ENCODE measurements around the gene GDF2. TPM values are rescaled to one million over a fixed set of nuclear protein-coding genes. Genes with fewer than 3 reads are reported as not detected.

GDF2 gene
- polyA plus RNA-seq, 1 experiment, result not detected

DNA sequence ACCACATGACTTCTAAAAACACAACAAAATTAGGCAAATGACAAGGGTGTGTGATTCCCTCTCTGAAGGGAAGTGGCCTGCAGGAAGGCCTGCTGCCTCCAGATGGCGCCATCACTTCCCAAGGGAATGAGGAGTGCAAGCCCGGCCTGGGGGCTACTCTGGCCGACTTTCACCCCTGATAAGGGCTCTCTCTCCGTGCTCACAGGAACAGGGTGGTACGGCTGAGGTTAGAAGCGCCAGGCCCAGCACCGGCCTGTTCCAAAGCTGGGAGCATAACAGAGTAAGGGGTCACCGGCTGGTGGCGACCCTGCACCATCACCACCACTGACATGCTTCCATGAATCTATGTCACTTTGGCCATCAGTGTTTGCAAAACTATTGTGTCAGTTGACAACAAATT is 39.0 kb downstream of the GDF2 start:
- no peak for DNase-seq (ENCODE audit: low read depth)
- H3K27me3 ChIP-seq (ENCODE audit: control insufficient read depth, insufficient read depth, low read length), result peaks cover 3% of the 10 kb centered on the region
- H3K4me3 ChIP-seq (ENCODE audit: low read depth, low read length), result no peak overlapping the region
- no peaks in the 10 kb centered on the region for H3K36me3 ChIP-seq (ENCODE audit: control insufficient read depth, insufficient read depth, low read length)
- TF ChIP-seq, protein P1, sequence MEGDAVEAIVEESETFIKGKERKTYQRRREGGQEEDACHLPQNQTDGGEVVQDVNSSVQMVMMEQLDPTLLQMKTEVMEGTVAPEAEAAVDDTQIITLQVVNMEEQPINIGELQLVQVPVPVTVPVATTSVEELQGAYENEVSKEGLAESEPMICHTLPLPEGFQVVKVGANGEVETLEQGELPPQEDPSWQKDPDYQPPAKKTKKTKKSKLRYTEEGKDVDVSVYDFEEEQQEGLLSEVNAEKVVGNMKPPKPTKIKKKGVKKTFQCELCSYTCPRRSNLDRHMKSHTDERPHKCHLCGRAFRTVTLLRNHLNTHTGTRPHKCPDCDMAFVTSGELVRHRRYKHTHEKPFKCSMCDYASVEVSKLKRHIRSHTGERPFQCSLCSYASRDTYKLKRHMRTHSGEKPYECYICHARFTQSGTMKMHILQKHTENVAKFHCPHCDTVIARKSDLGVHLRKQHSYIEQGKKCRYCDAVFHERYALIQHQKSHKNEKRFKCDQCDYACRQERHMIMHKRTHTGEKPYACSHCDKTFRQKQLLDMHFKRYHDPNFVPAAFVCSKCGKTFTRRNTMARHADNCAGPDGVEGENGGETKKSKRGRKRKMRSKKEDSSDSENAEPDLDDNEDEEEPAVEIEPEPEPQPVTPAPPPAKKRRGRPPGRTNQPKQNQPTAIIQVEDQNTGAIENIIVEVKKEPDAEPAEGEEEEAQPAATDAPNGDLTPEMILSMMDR (IDR thresholded peaks at IDR 0.05; ENCODE audit: insufficient read depth, low read depth, low read length), result peak; percentile 84
- POLR2A ChIA-PET, result no interaction called here
- CTCF ChIA-PET, result interaction anchor here (0.8 to 5.7 kb wide), 12 partner anchors 8 to 95 kb away, joined by 3 to 37 read pairs (median 6); partner anchors contain the start of genes RBP3 and ZNF488

DNA sequence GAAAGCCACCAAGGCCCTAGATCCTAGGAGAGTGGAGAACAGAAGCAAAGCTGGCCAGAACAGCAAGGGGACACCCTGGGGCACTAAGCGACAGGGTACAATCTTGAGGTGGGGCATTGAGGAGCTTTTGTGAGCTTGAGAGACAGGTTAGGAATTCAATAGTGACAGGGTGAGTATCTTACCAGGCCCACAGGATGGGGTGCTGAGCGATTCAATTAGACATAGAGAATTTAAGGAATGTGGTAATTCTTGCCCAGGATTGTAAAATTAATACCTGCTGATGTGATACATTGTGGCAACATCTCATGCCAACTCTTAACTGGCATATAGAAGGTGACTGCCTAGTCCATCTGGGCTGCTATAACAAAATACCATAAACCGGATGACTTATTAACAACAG is 39.9 kb downstream of the GDF2 start:
- Histone ChIP-seq H3K4me3 (ENCODE audit: low read depth, low read length) (no peak overlapping the region), H3K27me3 (ENCODE audit: control insufficient read depth, insufficient read depth, low read length) (peaks cover 3% of the 10 kb centered on the region), H3K36me3 (ENCODE audit: control insufficient read depth, insufficient read depth, low read length) (no peaks in the 10 kb centered on the region)
- no peak for DNase-seq (ENCODE audit: low read depth)
- TF ChIP-seq, protein P1 (IDR thresholded peaks at IDR 0.05; ENCODE audit: insufficient read depth, low read depth, low read length), result no peak
- CTCF ChIA-PET, result interaction anchor here (0.8 to 5.7 kb wide), 11 partner anchors 9 to 94 kb away, joined by 3 to 37 read pairs (median 8); partner anchors contain the start of genes RBP3 and ZNF488
- POLR2A ChIA-PET, result no interaction called here

DNA sequence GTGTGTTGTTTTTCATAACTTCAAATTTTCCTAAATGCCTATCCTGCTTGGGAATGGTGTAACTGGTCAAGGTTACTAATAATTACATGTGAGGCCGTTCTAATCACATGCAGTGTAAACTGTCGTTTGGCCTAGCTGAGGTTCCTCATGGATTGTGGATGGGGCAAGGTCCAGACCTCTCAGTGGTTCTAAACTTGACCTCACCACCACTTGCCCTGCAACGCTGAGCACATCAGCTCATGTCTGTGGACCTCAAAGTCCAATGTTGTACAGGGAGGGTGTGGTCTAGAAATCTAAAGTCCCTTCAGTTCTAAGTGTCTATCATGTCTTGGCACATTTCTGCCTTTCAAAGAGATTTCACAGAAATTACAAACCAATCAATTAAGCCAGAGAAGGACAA is 41.5 kb downstream of the GDF2 start:
- Histone ChIP-seq H3K4me3 (ENCODE audit: low read depth, low read length) (no peak overlapping the region), H3K27me3 (ENCODE audit: control insufficient read depth, insufficient read depth, low read length) (peaks cover 3% of the 10 kb centered on the region), H3K36me3 (ENCODE audit: control insufficient read depth, insufficient read depth, low read length) (no peaks in the 10 kb centered on the region)
- TF ChIP-seq, protein P1 (IDR thresholded peaks at IDR 0.05; ENCODE audit: insufficient read depth, low read depth, low read length), result no peak
- CTCF ChIA-PET, result interaction anchor here (0.9 to 2.7 kb wide), 4 partner anchors 9 to 16 kb away, joined by 3 to 12 read pairs (median 5); no protein-coding TSS in a partner anchor
- no peak for DNase-seq (ENCODE audit: low read depth)
- POLR2A ChIA-PET, result no interaction called here

DNA sequence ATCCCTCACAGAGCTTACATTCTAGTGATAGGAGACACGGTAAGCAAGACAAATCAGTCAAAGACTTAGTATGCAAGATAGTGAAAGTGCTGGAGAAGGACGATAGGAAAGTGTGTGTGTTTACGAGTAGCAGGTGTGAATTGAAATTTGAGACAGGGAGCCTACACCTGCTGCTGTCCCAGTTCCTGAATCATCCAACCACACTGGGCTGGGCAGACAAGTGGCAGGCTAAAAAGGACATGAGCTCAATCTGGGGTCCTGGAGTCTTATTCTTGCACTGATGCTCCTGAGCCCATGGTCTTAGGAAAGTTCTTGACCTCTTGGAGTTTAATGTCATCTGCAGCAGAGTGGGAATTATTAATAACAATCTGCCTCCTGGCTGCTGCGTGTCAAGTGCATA is 42.1 kb downstream of the GDF2 start:
- ChIA-PET CTCF (interaction anchor here (0.9 to 1.5 kb wide), 2 partner anchors 10 to 16 kb away, joined by 7 to 8 read pairs; no protein-coding TSS in a partner anchor), POLR2A (no interaction called here)
- TF ChIP-seq, protein P1 (IDR thresholded peaks at IDR 0.05; ENCODE audit: insufficient read depth, low read depth, low read length), result no peak
- Histone ChIP-seq H3K36me3 (ENCODE audit: control insufficient read depth, insufficient read depth, low read length) (no peaks in the 10 kb centered on the region), H3K27me3 (ENCODE audit: control insufficient read depth, insufficient read depth, low read length) (peaks cover 3% of the 10 kb centered on the region), H3K4me3 (ENCODE audit: low read depth, low read length) (no peak overlapping the region)
- DNase-seq (ENCODE audit: low read depth), result no peak

DNA sequence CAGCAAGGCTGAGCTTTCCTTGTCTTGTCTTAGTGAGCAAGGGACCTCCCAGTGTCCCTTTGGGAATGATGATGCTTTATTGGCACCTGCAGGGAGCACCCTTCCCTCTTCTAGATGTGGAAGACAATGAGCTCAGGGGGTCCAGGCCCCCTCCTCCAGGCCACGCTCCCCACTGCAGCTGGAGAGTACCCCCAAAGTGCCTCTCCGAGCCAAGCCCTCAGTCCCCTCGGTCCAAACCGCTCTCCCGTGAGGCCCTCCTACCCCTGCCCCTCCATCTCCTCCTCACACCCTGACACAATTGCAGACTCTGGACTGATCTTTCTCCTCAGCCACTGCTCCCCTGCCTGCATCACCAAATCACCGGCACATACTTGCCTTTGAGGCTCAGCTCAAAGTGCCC is 42.7 kb downstream of the GDF2 start:
- POLR2A ChIA-PET, result no interaction called here
- Histone ChIP-seq H3K36me3 (ENCODE audit: control insufficient read depth, insufficient read depth, low read length) (no peaks in the 10 kb centered on the region), H3K27me3 (ENCODE audit: control insufficient read depth, insufficient read depth, low read length) (peaks cover 3% of the 10 kb centered on the region), H3K4me3 (ENCODE audit: low read depth, low read length) (no peak overlapping the region)
- TF ChIP-seq, protein P1 (IDR thresholded peaks at IDR 0.05; ENCODE audit: insufficient read depth, low read depth, low read length), result no peak
- CTCF ChIA-PET, result interaction anchor here (0.9 to 1.7 kb wide), 3 partner anchors 10 to 24 kb away, joined by 5 to 8 read pairs (median 7); no protein-coding TSS in a partner anchor
- DNase-seq (ENCODE audit: low read depth), result no peak

Data from BJ (cell line).